GM12891 (cell line): ENCODE results near the gene HCN1.

Experiments
- DNase-seq: peaks from one replicate; pipeline ENCODE4 v3.0.0; 2011; ENCODE audit warnings: low spot score; ENCODE audit not compliant: insufficient read length
- FAIRE-seq: peaks from 2 replicates; lab custom pipeline; 2011; peaks lifted over from hg19 to GRCh38; lab: Jason Lieb, UNC
- PAX5 ChIP-seq: IDR thresholded peaks from 2 replicates; pipeline ENCODE4 v1.6.1; 2011; ENCODE audit warnings: low read length, moderate library complexity, mild to moderate bottlenecking; ENCODE audit not compliant: insufficient read depth, severe bottlenecking
- POLR2A ChIP-seq: IDR thresholded peaks from 2 replicates; pipeline ENCODE4 v1.6.1; 2011; ENCODE audit warnings: low read depth, low read length, control low read depth
- POLR2AphosphoS5 ChIP-seq: IDR thresholded peaks from 2 replicates; pipeline ENCODE4 v1.6.1; 2011; ENCODE audit warnings: low read depth, low read length, control low read depth
- POU2F2 ChIP-seq: IDR thresholded peaks from 2 replicates; pipeline ENCODE4 v1.6.1; 2011; ENCODE audit warnings: low read depth, mild to moderate bottlenecking, control low read depth, low read length, moderate library complexity
- SPI1 ChIP-seq: IDR thresholded peaks from 2 replicates; pipeline ENCODE4 v1.6.1; 2011; ENCODE audit warnings: low read depth, low read length, control low read depth
- TAF1 ChIP-seq: IDR thresholded peaks from 2 replicates; pipeline ENCODE4 v1.6.1; 2011; ENCODE audit warnings: low read depth, low read length, control low read depth

The HCN1 gene

GRCh38 chr5:45205403-45205961 is 490.7 kb downstream of the HCN1 start:
- TF ChIP-seq POLR2A (no peak), TAF1 (no peak), SPI1 (no peak), POU2F2 (no peak), POLR2AphosphoS5 (no peak), PAX5 (no peak)
- DNase-seq (no peak), FAIRE-seq (no peak)
